CD14-positive monocyte (primary cell): ENCODE measurements around the gene IVNS1ABP. TPM values are rescaled to one million over a fixed set of nuclear protein-coding genes. Genes with fewer than 3 reads are reported as not detected.
"Not testable (repeated sequence)": the region's sequence is repeated elsewhere in the genome, so short reads cannot be mapped to it uniquely, and the experiment has no call there.

Experiments
- DNase-seq, 3 donors: peaks; one replicate each; pipeline ENCODE4 v3.0.0-alpha.2; 2011 to 2022
- H2AFZ ChIP-seq: 2 replicates; pipeline ENCODE4 v1.6.0; 2012; ENCODE audit warnings: mild to moderate bottlenecking, low read depth, low read length, inconsistent platforms; ENCODE audit not compliant: insufficient read depth, poor library complexity, severe bottlenecking
- H3K27ac ChIP-seq, 2 donors: 1 replicate in 1 of 2; 2 replicates in 1 of 2; pipeline ENCODE4 v1.5.1; 2012 to 2013; ENCODE audit warnings: low read length in 2 of 2, control low read depth in 1 of 2, inconsistent platforms in 1 of 2, low read depth in 1 of 2, mild to moderate bottlenecking in 1 of 2
- H3K27me3 ChIP-seq, 2 donors: one replicate each; pipeline versions ENCODE4 v1.6.0 to v1.6.1; 2011 to 2013; ENCODE audit warnings: low read length in 2 of 2; ENCODE audit not compliant: control insufficient read depth in 2 of 2, insufficient read depth in 2 of 2
- H3K36me3 ChIP-seq, 2 donors: replicated peaks in 1 of 2; 1 replicate in 1 of 2; 2 replicates in 1 of 2; pipeline versions ENCODE4 v1.5.1 to v1.6.1; 2012 to 2013; ENCODE audit warnings: low read length in 2 of 2, control low read depth in 1 of 2, inconsistent platforms in 1 of 2, mild to moderate bottlenecking in 1 of 2; ENCODE audit not compliant: insufficient read depth in 2 of 2, control insufficient read depth in 1 of 2
- H3K4me1 ChIP-seq, 2 donors: 1 replicate in 1 of 2; 2 replicates in 1 of 2; pipeline versions ENCODE4 v1.5.1 to v1.6.1; 2012 to 2013; ENCODE audit warnings: low read length in 2 of 2, control low read depth in 1 of 2, inconsistent platforms in 1 of 2, mild to moderate bottlenecking in 1 of 2, moderate library complexity in 1 of 2; ENCODE audit not compliant: insufficient read depth in 2 of 2, control insufficient read depth in 1 of 2
- H3K4me2 ChIP-seq: replicated peaks from 2 replicates; pipeline ENCODE3; 2012; ENCODE audit warnings: low read length, moderate library complexity, mild to moderate bottlenecking; ENCODE audit not compliant: poor library complexity, severe bottlenecking; ENCODE audit errors: extremely low read depth
- H3K4me3 ChIP-seq, 3 experiments: fragments of 200-600 bp in 1 of 3; sonication (generic) in 1 of 3; replicated peaks in 1 of 3; 1 replicate in 2 of 3; 2 replicates in 1 of 3; pipeline ENCODE4 v1.5.1; 2011 to 2013; ENCODE audit warnings: low read length in 3 of 3, mild to moderate bottlenecking in 3 of 3, control low read depth in 2 of 3, low read depth in 2 of 3, inconsistent platforms in 1 of 3, moderate library complexity in 1 of 3
- H3K79me2 ChIP-seq: 2 replicates; pipeline ENCODE4 v1.6.0; 2012; ENCODE audit warnings: mild to moderate bottlenecking, control low read depth, inconsistent platforms, low read length, moderate library complexity; ENCODE audit not compliant: insufficient read depth
- H3K9ac ChIP-seq: 2 replicates; pipeline ENCODE4 v1.6.0; 2017; ENCODE audit warnings: low read length, mild to moderate bottlenecking; ENCODE audit not compliant: insufficient read depth, poor library complexity, severe bottlenecking
- H3K9me3 ChIP-seq, 2 donors: replicated peaks in 1 of 2; 1 replicate in 1 of 2; 2 replicates in 1 of 2; pipeline versions ENCODE4 v1.5.1 to v1.6.1; 2012 to 2013; ENCODE audit warnings: low read length in 2 of 2, control low read depth in 1 of 2; ENCODE audit not compliant: control insufficient read depth in 1 of 2, insufficient read depth in 1 of 2
- H4K20me1 ChIP-seq: 2 replicates; pipeline ENCODE4 v1.6.0; 2012; ENCODE audit warnings: mild to moderate bottlenecking, low read length, control low read depth, moderate library complexity; ENCODE audit not compliant: insufficient read depth
- H3K27ac Mint-ChIP-seq, 7 donors: one replicate each; pipeline ENCODE4 v1.8.0; 2020; ENCODE audit warnings: mild to moderate bottlenecking in 7 of 7, mixed read lengths in 7 of 7, moderate library complexity in 6 of 7, inconsistent platforms in 2 of 7
- H3K27me3 Mint-ChIP-seq, 3 donors: one replicate each; pipeline ENCODE4 v1.8.0; 2021 to 2022; ENCODE audit warnings: low read depth in 3 of 3, mild to moderate bottlenecking in 3 of 3, mixed read lengths in 3 of 3, moderate library complexity in 3 of 3, inconsistent platforms in 1 of 3
- H3K36me3 Mint-ChIP-seq, 2 donors: one replicate each; pipeline ENCODE4 v1.8.0; 2020; ENCODE audit warnings: mixed read lengths in 2 of 2, inconsistent platforms in 1 of 2, mild to moderate bottlenecking in 1 of 2
- H3K4me1 Mint-ChIP-seq: one replicate; pipeline ENCODE4 v1.8.0; 2020; ENCODE audit warnings: mild to moderate bottlenecking, mixed read lengths
- H3K4me3 Mint-ChIP-seq, 2 donors: one replicate each; pipeline ENCODE4 v1.8.0; 2020; ENCODE audit warnings: mild to moderate bottlenecking in 2 of 2, mixed read lengths in 2 of 2, moderate library complexity in 1 of 2
- H3K9me3 Mint-ChIP-seq, 7 donors: one replicate each; pipeline ENCODE4 v1.8.0; 2020 to 2022; ENCODE audit warnings: mixed read lengths in 7 of 7, mild to moderate bottlenecking in 6 of 7, moderate library complexity in 6 of 7, inconsistent platforms in 2 of 7
- CTCF ChIP-seq: fragments of 200-600 bp; IDR thresholded peaks from one replicate; pipeline ENCODE4 v1.8.0; 2022; ENCODE audit warnings: antibody characterized with exemption, mild to moderate bottlenecking
- WGBS: methylation state at CpG from one replicate; pipeline ENCODE4 v1.1.5; 2013; ENCODE audit warnings: missing lambda C conversion rate; ENCODE audit not compliant: insufficient coverage; 5-methylcytosine and 5-hydroxymethylcytosine counted together
- intact Hi-C, 2 donors: fragments of 100-400 bp; cut with micrococcal nuclease; formaldehyde crosslinking; loops; one replicate each; pipeline versions ENCODE4 v1.15.0 to v1.15.1; 2023
- polyA minus RNA-seq: library from RNA; depleted of rRNA, polyadenylated mRNA; stranded (reverse); fragments of >200 nt; gene quantifications from 2 replicates; pipeline ENCODE4 v1.2.3, GENCODE V29; 2012
- polyA plus RNA-seq, 3 donors: library from polyadenylated mRNA; depleted of rRNA in 1 of 3; unstranded in 2 of 3; stranded (reverse) in 1 of 3; fragments of 300-500 nt in 2 of 3; fragments of >200 nt in 1 of 3; fragmentation: Illumina TruSeq in 2 of 3; gene quantifications; 1 replicate in 2 of 3; 2 replicates in 1 of 3; pipeline ENCODE4 v1.2.3, GENCODE V29; 2012 to 2021
- total RNA-seq, 12 experiments: library from RNA in 1 of 12; stranded (reverse) in 1 of 12; fragments of 120-200 nt in 1 of 12; gene quantifications; one replicate each; pipeline ENCODE4 v1.2.4 and lab custom pipeline; 2013 to 2026; ENCODE audit warnings: mixed read lengths in 6 of 12, inconsistent platforms in 1 of 12

Gene IVNS1ABP
- 86.1 TPM for total RNA-seq (2013)
- polyA plus RNA-seq (10 to 100 TPM; 50.9 to 97.7 (median 69.2) TPM), polyA minus RNA-seq (59.0 and 92.7 TPM in 2 replicates), total RNA-seq (lab: John Stamatoyannopoulos, UW) (310 to 1,562 (median 837) reads per million in 11 experiments)

- peaks cover 0 to 7% of the 10 kb centered on the region in 2 donors for H3K9me3 ChIP-seq
- peak within 1 kb of the TSS; percentile 97 for H3K9ac ChIP-seq
- intact Hi-C loops, result loop anchor here (2.0 to 10.0 kb wide), 5 partner anchors 55 to 358 kb away; partner anchors contain the start of genes SWT1 (in 2 of the 2) and TRMT1L (in 2 of the 2)
- peaks cover 42% of the 10 kb centered on the region for H4K20me1 ChIP-seq
- Mint-ChIP-seq H3K4me3 (peak within 1 kb of the TSS; percentile 92 to 98), H3K36me3 (peaks cover 2 to 3% of the 10 kb centered on the region in 2 donors), H3K9me3 (peaks cover 0 to 9% (median 4%) of the 10 kb centered on the region in 7 donors), H3K27me3 (no peaks in the 10 kb centered on the region), H3K27ac (peak within 1 kb of the TSS; percentile 99 to 100 (median 100)), H3K4me1 (peaks cover 46% of the 10 kb centered on the region)
- H3K79me2 ChIP-seq, result peaks cover 47% of the 10 kb centered on the region
- TF ChIP-seq CTCF, result no peak
- DNase-seq, result peak; percentile 92 to 98 (median 97)
- peak within 1 kb of the TSS; percentile 98 for H3K4me2 ChIP-seq
- H3K36me3 ChIP-seq, result peaks cover 0 to under 1% of the 10 kb centered on the region in 2 donors
- H3K4me1 ChIP-seq, result peaks cover 45 to 47% of the 10 kb centered on the region in 2 donors
- peak within 1 kb of the TSS; percentile 36 for H2AFZ ChIP-seq
- 0% methylated on average over 68 of the region's 80 CpGs for WGBS
- no peaks in the 10 kb centered on the region for H3K27me3 ChIP-seq
- H3K27ac ChIP-seq, result peak within 1 kb of the TSS; percentile 92 to 97
- H3K4me3 ChIP-seq, result peak within 1 kb of the TSS; percentile 87 to 99 (median 94)
These were observed at the start of gene IVNS1ABP for GRCh38 chr1:185317034-185317885. Gene IVNS1ABP (minus strand): TSS chr1:185317243. CDS start chr1:185309493, 7,750 bp downstream.

GRCh38 chr1:185365951-185366350 is 48.9 kb upstream of the IVNS1ABP start:
- intact Hi-C loops, result no loop called here
- no peak for TF ChIP-seq CTCF
- no peak overlapping the region for H3K27ac Mint-ChIP-seq
- Histone ChIP-seq H3K79me2 (no peaks in the 10 kb centered on the region), H3K36me3 (no peaks in the 10 kb centered on the region), H3K27me3 (no peaks in the 10 kb centered on the region), H3K9me3 (peaks cover 0 to 8% of the 10 kb centered on the region in 2 donors), H3K4me3 (no peak overlapping the region), H3K4me2 (no peak overlapping the region), H3K9ac (no peak overlapping the region), H3K27ac (no peak overlapping the region), H3K4me1 (no peaks in the 10 kb centered on the region), H2AFZ (no peak overlapping the region), H4K20me1 (no peaks in the 10 kb centered on the region)
- 100% methylated on average over 1 of the region's 3 CpGs for WGBS
- no peak for DNase-seq
- peaks cover 2% of the 10 kb centered on the region for H3K4me1 Mint-ChIP-seq
- peaks cover 0 to 2% of the 10 kb centered on the region in 2 donors for H3K36me3 Mint-ChIP-seq
- peaks cover 0 to 3% (median 1%) of the 10 kb centered on the region in 3 donors for H3K27me3 Mint-ChIP-seq
- H3K9me3 Mint-ChIP-seq, result peaks cover 0 to 21% (median 12%) of the 10 kb centered on the region in 7 donors
- H3K4me3 Mint-ChIP-seq, result no peak overlapping the region

GRCh38 chr1:185364528-185364927 is 47.5 kb upstream of the IVNS1ABP start:
- H3K4me1 ChIP-seq, H3K27me3 Mint-ChIP-seq, H3K36me3 ChIP-seq, H3K4me1 Mint-ChIP-seq, H3K27ac Mint-ChIP-seq, H3K27me3 ChIP-seq, H3K36me3 Mint-ChIP-seq, H3K4me2 ChIP-seq, H2AFZ ChIP-seq, intact Hi-C loops, H3K79me2 ChIP-seq, H3K27ac ChIP-seq, H3K4me3 ChIP-seq, H3K9ac ChIP-seq, H3K4me3 Mint-ChIP-seq, H4K20me1 ChIP-seq, H3K9me3 ChIP-seq, DNase-seq: not testable (repeated sequence)
- no CpG with 5 or more reads among the region's 3 CpGs for WGBS
- peaks cover 5 to 23% (median 14%) of the 10 kb centered on the region in 7 donors for H3K9me3 Mint-ChIP-seq
